G401.6 (cell line): ENCODE measurements around the gene CREBZF.

Source experiments
- FAIRE-seq: peaks from 2 replicates; lab custom pipeline; 2012; peaks lifted over from hg19 to GRCh38; lab: Jason Lieb, UNC

Gene CREBZF, protein sequence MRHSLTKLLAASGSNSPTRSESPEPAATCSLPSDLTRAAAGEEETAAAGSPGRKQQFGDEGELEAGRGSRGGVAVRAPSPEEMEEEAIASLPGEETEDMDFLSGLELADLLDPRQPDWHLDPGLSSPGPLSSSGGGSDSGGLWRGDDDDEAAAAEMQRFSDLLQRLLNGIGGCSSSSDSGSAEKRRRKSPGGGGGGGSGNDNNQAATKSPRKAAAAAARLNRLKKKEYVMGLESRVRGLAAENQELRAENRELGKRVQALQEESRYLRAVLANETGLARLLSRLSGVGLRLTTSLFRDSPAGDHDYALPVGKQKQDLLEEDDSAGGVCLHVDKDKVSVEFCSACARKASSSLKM

GRCh38 chr11:85664615-85665481 is at the start of gene CREBZF:
TSS of gene CREBZF (minus strand) at chr11:85665129. CDS start at chr11:85664875, 254 bp downstream.
- peak; percentile 90 for FAIRE-seq

DNA sequence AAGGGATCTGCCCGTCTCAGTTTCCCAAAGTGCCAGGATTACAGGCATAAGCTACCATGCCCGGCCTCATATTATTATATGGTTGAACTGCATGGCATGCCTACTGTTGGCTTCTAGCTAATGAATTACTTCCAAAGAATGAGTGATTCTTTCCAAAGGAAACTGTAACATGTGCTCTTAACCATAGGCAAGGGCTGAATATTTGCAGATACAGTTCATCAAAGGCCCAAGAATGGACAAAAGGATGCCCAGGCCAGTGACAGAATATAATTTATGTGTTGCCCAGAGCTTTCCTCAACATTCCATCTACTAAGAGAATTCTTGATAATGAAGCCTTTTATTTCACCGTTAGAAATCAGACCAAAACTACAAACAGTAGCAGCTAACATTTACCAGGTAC is 48.0 kb upstream of the CREBZF start:
- no peak for FAIRE-seq

GRCh38 chr11:85710917-85711316 is 46.0 kb upstream of the CREBZF start:
- no peak for FAIRE-seq

GRCh38 chr11:85709941-85710702 is 45.2 kb upstream of the CREBZF start:
- FAIRE-seq, result peak; percentile 11

- no peak for FAIRE-seq
These were observed 40.9 kb upstream of the CREBZF start for GRCh38 chr11:85705800-85706199.

GRCh38 chr11:85704967-85705366 is 40.0 kb upstream of the CREBZF start:
- FAIRE-seq, result peak; percentile 30

- no peak for FAIRE-seq
These were observed 35.2 kb upstream of the CREBZF start for GRCh38 chr11:85699957-85700741.

GRCh38 chr11:85698195-85698594 is 33.3 kb upstream of the CREBZF start:
- FAIRE-seq, result no peak

- no peak for FAIRE-seq
These were observed 32.8 kb upstream of the CREBZF start for GRCh38 chr11:85697747-85698146.

DNA sequence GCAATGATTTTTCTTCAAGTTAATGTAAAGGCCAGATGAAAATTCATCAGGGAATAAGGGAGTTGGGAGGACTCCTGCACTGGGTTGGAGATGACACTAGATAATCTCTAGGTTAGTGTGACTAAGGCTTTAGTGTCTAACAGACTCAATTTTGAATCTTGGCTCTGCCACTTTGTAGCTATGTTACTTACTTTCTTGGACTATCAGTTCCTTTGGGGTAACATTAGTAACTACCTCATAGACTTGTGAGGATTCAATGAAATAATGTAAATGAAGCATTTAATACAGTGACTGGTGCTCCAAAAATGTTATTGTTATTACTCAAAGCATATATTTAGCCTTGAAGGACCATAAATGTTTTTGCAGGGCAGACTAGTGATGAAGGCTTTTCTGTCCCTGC is 30.6 kb upstream of the CREBZF start:
- no peak for FAIRE-seq

GRCh38 chr11:85694385-85694980 is 29.6 kb upstream of the CREBZF start:
- FAIRE-seq, result peak; percentile 95

GRCh38 chr11:85685820-85686459 is 21.0 kb upstream of the CREBZF start, which contains the start of gene CCDC89:
TSS of gene CCDC89 (minus strand) at chr11:85686195. CDS start at chr11:85686130, 65 bp downstream.
- peak; percentile 100 for FAIRE-seq

GRCh38 chr11:85685125-85685819 is 20.3 kb upstream of the CREBZF start:
- FAIRE-seq, result no peak

DNA sequence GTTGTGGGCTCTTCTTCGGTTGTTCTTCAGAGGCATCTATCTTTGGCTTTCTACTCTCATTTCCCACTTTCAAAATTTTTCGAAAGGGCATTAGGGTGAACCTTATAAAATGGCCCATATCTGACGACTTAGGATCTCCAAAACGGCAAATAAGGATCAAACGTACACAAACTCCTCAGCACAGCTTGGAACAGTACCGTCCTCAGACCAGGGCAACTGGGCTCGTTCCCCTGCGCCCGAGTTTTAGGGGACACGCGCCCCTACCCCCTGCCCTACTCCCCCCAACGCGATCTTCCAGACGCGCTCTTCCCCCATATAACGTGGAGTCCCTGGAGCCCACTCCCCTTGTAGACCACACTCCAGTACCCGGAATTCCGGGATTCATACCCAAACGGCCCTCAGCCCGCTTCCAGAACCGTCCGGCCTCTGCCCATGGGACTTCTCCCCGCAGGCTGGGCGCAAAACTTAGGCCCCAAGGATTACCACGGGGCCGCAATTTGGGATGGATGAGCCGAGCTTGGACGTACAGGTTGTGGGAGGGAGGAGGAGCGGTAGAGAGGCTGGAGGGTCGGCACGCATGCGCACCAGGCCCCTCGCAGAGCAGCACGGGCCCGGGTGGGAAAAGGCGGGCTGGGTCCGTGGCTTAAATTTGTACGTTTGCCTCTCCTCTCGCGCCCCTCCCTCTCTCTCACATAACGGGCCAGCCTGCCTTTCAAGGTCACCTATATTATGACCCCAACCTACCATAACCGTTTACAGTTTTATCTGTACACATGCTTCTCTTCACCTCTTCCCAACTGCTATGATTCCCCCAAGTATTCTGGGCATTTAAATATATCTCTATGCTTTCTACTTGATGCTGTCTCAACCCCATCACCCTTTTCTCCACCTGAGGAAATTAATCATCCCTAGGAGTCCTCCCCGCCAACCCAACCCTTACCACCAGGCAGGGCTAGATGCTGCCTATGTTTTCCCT is 17.7 kb upstream of the CREBZF start:
- FAIRE-seq, result peak; percentile 78

- FAIRE-seq, result no peak
These were observed 16.0 kb upstream of the CREBZF start for GRCh38 chr11:85680897-85681296.

GRCh38 chr11:85679576-85679975 is 14.6 kb upstream of the CREBZF start:
- no peak for FAIRE-seq

DNA sequence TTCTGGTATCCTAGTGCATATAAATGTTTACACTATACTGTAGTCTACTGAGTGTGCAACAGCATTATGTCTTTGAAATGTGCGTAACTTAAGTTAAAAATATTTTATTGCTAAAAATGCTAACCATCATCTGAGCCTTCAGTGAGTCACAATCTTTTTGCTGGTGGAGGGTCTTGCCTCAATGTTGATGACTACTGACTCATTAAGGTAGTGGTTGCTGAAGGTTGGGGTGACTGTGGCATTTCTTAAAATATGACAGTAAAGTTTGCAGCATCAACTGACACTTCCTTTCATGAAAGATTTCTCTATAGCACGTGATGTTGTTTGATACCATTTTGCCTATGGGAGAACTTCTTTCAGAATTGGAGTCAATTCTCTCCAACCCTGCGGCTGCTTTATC is 8.5 kb upstream of the CREBZF start:
- FAIRE-seq, result no peak

- FAIRE-seq, result no peak
These were observed 7.4 kb upstream of the CREBZF start for GRCh38 chr11:85672105-85672902.
